Right lobe of liver (tissue), 4 donors: ENCODE data around the gene MAN2B1.

Source experiments
- POLR2A ChIP-seq: fragments of 450-650 bp; IDR thresholded peaks from one replicate; pipeline ENCODE4 v1.6.1; 2017; ENCODE audit warnings: antibody characterized with exemption, mild to moderate bottlenecking
- TF ChIP-seq, protein P1 (sequence below), 4 donors: fragments of 200-600 bp in 3 of 4; fragments of 450-650 bp in 1 of 4; IDR thresholded peaks; one replicate each; pipeline versions ENCODE4 v1.5.1 to v1.8.0; 2016 to 2022; ENCODE audit warnings: antibody characterized with exemption in 4 of 4, mild to moderate bottlenecking in 2 of 4
- donor health status: DM: no; HTN: no; CAD: no.
- donor health status: DM: no; HTN: no; CAD: no.
- donor health status: DM: no; HTN: yes; CAD: no.

DNA sequence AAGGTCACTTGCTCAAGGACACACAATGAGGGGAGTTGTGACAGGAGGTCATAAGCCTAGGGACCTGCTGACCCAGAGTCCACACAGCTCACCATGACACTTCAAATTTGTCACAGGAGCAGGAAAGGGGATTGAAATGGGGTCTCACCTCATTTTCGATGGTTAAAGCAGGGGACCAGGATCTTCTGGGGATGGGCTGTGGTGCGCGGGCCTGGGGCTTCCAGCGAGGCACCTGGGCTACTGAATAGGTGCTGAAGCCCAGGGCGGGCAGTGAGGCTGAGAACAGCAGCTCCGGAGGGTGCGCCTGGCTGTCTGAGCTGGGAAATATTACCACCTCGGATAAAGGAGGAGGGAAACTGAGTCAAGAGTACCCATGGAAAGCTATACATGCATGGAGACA is 11.0 kb downstream of the MAN2B1 start:
- no peak for TF ChIP-seq POLR2A
- TF ChIP-seq, protein P1, sequence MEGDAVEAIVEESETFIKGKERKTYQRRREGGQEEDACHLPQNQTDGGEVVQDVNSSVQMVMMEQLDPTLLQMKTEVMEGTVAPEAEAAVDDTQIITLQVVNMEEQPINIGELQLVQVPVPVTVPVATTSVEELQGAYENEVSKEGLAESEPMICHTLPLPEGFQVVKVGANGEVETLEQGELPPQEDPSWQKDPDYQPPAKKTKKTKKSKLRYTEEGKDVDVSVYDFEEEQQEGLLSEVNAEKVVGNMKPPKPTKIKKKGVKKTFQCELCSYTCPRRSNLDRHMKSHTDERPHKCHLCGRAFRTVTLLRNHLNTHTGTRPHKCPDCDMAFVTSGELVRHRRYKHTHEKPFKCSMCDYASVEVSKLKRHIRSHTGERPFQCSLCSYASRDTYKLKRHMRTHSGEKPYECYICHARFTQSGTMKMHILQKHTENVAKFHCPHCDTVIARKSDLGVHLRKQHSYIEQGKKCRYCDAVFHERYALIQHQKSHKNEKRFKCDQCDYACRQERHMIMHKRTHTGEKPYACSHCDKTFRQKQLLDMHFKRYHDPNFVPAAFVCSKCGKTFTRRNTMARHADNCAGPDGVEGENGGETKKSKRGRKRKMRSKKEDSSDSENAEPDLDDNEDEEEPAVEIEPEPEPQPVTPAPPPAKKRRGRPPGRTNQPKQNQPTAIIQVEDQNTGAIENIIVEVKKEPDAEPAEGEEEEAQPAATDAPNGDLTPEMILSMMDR (IDR thresholded peaks at IDR 0.05), result no peak
